ENCODE results near the gene MIS18A.

The MIS18A gene

DNA sequence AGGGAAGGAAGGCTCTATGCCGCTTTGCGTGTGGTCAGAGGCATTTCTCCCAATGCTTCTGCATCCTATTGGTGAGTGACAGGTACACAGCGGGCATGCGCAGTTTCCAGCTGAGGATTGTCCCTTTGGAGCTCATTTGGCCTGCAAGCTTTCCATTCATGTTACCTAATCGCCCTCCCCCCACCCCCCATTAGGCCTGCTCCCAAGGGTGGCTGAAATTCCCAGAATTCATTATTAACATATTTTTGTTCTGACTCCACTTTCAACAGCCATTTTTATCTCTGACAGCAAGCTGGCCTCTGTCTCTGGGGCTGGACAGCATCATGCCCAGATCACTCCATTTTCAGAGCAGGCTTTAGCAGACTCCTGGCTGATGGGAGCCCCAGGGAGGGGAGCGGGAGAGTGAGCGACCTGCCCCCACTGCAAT, 25.6 kb downstream of the MIS18A start:
- H3K36me3 ChIP-seq (ENCODE audit: insufficient read depth, low read length): no peaks in the 10 kb centered on the region
- H3K4me1 ChIP-seq (ENCODE audit: insufficient read depth, low read length): peaks cover 11% of the 10 kb centered on the region; the same call in 1 of the 2 replicates
- no peaks in the 10 kb centered on the region for H3K9me3 ChIP-seq (ENCODE audit: control insufficient read depth, insufficient read depth, low read length)
- no peak overlapping the region for H3K9ac ChIP-seq (ENCODE audit: low read depth, low read length)

DNA sequence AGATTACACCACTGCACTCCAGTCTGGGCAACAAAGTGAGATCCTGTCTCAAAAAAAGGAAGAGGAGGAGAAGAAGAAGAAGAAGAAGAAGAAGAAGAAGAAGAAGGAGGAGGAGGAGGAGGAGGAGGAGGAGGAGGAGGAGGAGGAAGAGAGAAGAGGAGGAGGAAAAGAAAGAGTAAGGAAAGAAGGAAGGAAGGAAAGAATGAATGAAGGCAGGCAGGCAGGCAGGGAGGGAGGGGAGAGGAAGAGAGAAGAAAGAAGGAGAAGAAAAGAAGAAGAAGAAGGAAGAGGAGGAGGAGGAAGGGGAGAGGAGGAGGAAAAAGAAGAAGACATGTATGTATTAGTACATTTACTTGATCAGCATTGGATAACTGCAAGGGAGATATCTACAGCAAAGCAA, 26.7 kb downstream of the MIS18A start:
- H3K9me3 ChIP-seq (ENCODE audit: control insufficient read depth, insufficient read depth, low read length): no peaks in the 10 kb centered on the region
- H3K9ac ChIP-seq (ENCODE audit: low read depth, low read length): no peak overlapping the region
- H3K36me3 ChIP-seq (ENCODE audit: insufficient read depth, low read length): no peaks in the 10 kb centered on the region
- peaks cover 6% of the 10 kb centered on the region; the same call in 1 of the 2 replicates for H3K4me1 ChIP-seq (ENCODE audit: insufficient read depth, low read length)

DNA sequence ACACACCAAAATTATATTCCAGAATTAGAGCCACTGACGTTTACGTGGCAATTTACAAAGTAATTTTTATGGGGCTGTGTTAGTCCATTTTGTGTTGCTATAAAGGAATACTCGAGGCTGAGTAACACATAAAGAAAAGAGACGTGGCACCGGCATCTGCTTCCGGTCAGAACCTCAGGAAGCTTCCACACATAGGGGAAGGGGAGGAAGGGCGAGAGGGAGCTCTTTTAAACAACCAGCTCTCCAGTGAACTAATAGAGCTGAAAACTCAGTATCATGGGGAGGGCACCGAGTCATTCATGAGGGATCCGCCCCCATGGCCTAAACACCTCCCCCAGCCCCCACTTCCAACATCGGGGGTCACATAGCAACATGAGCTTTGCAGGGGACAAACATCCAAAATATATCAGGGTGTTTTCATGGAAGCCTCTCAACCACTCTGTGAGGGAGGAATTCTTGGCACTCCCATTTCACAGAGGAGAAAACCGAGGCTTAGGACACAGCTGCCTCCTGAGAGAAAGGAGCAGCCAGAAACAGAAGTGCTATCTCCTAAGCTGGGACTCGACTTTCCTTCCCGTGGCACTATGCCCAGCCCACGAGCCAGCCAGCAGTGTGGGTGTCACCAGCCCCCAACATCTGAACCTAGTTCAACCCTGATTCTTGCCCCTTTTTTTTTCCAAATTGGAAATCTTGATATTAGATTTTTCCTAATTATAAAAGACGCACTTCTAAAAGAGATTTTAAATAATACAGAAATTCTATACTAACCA, 29.2 kb downstream of the MIS18A start:
- H3K4me1 ChIP-seq (ENCODE audit: insufficient read depth, low read length): 0 out of 2 replicates have a peak, but pooled peaks cover 6% of the 10 kb centered on the region
- H3K9me3 ChIP-seq (ENCODE audit: control insufficient read depth, insufficient read depth, low read length): no peaks in the 10 kb centered on the region
- H3K36me3 ChIP-seq (ENCODE audit: insufficient read depth, low read length): no peaks in the 10 kb centered on the region
- no peak overlapping the region for H3K9ac ChIP-seq (ENCODE audit: low read depth, low read length)

DNA sequence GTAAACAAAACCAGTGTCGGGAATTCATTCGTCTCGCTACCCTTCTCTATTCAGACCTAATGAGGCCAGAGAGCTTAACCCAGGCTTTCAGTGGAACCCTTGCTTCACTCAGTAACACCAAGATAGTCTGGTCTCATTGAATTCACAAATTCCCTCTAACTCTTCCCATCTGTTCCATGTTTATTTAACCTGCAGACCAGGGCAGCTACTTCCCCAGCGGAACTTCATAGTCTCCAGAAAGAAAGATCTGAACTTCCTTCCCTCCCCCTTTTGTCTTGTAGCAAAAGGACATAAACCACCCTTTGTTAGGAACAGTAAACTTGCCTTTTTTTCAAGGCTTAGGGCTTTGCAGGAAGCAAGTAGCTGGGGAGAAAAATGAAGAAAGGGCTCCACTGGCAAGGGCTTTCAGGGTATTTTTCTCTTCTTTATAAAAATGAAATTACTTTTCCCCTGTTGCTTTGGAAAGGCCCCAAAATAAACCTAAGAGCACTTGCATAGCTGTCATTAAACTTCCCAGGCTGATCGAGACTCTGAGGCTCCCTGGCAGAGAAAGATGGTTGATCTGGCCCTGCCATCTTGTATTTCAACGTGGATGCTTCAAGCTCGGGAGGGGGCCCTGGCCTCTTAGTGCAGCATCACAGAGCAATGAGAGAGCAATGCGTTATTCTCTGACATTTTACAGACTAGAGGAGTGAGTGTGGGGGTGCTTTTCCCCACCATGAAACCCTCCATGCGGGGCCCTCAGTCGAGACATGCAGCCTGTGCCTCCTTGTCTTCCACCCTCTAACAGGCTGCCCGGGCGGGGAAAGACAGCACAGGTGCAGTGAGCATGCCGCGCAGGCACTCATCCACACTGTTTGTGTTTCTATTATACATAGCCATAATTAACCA, 30.0 kb downstream of the MIS18A start:
- Histone ChIP-seq H3K4me1 (ENCODE audit: insufficient read depth, low read length) (0 out of 2 replicates have a peak, but pooled peaks cover 6% of the 10 kb centered on the region), H3K9ac (ENCODE audit: low read depth, low read length) (no peak overlapping the region), H3K36me3 (ENCODE audit: insufficient read depth, low read length) (no peaks in the 10 kb centered on the region), H3K9me3 (ENCODE audit: control insufficient read depth, insufficient read depth, low read length) (no peaks in the 10 kb centered on the region)

DNA sequence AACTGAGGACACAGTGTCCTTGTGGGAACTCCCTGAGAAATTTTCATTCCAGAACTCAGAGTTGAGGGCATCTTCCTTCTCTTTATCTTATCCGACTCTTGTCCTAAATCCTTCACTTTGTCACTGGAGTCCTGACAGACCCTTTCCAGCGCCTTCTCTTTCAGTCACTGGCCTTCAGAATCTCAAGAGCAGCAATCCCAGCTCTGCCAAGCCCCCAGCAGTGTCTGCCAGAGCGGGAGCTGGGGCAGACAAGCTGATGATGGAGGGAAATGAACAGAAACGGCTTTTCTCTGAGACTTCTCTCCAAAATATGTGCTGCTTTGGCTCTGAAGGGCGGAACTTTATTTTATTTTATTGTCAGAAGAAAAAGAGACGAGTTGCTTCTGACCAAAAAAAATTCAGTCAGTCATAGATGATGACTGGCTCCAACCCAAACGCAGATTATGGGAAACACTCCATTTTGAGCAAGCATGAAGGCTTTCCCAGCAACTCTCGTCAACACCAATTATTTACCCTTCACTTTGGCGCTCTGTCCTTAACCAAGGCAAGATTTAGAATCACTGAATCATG, 32.2 kb downstream of the MIS18A start:
- Histone ChIP-seq H3K9me3 (ENCODE audit: control insufficient read depth, insufficient read depth, low read length) (no peaks in the 10 kb centered on the region), H3K36me3 (ENCODE audit: insufficient read depth, low read length) (no peaks in the 10 kb centered on the region)

DNA sequence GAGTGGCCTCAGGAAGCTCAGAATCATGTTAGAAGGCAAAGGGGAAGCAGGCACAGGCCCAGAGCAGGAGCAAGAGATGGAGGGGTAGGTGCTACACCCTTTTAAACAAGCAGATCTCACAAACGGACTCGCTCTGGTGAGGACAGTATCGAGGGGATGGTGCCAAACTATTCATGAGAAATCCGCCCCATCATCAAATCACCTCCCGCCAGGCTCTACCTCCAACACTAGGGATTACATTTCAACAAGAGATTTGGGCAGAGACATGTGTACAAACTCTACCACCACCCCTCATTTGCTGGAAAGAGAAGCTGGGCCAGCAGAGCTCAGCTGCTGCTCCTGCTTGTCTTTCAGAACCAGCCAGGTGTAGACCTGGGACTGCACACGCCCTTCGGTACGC, 32.9 kb downstream of the MIS18A start:
- Histone ChIP-seq H3K4me1 (ENCODE audit: insufficient read depth, low read length) (0 out of 2 replicates have a peak, but pooled peaks cover 6% of the 10 kb centered on the region), H3K9ac (ENCODE audit: low read depth, low read length) (no peak overlapping the region), H3K36me3 (ENCODE audit: insufficient read depth, low read length) (no peaks in the 10 kb centered on the region), H3K9me3 (ENCODE audit: control insufficient read depth, insufficient read depth, low read length) (no peaks in the 10 kb centered on the region)

More for the DNA sequence above, 32.2 kb downstream of the MIS18A start:
- Histone ChIP-seq H3K4me1 (ENCODE audit: insufficient read depth, low read length) (0 out of 2 replicates have a peak, but pooled peaks cover 6% of the 10 kb centered on the region), H3K9ac (ENCODE audit: low read depth, low read length) (no peak overlapping the region)

DNA sequence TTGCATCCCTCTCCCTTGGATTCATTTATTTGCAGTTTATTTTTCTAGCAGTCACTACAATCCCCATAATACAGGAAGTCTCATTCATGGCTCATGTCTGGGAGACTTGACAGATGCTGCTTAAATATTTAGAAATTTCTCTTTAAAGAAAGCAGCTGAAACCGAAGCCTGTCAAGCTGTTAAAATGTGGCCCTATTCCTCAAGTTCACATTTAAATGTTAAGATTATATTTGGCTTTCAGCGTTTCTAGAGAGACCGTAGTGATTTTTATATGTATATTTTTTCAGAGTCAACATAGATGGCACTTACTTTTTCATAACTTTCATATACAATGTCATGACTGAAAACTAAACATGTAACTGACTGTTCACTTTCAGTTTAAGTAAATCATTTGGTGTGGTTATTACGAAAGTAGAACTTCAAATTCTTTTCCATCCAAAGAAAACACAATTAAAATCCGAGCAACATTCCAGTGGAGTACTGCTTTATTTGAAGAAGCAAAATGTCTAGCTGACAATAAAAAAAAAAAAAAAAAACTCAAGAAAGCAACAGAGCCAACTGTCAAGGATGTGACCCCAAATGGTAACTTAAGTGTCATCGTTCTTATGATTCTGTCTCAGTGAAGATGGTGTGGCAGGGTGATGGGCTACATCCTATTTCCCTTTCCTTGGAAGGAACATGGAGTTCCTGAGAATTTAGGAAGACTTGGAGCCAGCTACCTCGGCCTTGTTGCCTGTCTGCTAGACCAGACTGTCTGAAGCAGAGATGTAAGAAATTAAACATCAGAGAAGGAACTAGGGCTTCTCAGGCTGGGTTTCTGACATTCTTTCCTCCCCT, 37.8 kb downstream of the MIS18A start:
- Histone ChIP-seq H3K36me3 (ENCODE audit: insufficient read depth, low read length) (no peaks in the 10 kb centered on the region), H3K9me3 (ENCODE audit: control insufficient read depth, insufficient read depth, low read length) (peaks cover 6% of the 10 kb centered on the region; the same call in 1 of the 2 replicates), H3K4me1 (ENCODE audit: insufficient read depth, low read length) (no peaks in the 10 kb centered on the region), H3K9ac (ENCODE audit: low read depth, low read length) (no peak overlapping the region)

DNA sequence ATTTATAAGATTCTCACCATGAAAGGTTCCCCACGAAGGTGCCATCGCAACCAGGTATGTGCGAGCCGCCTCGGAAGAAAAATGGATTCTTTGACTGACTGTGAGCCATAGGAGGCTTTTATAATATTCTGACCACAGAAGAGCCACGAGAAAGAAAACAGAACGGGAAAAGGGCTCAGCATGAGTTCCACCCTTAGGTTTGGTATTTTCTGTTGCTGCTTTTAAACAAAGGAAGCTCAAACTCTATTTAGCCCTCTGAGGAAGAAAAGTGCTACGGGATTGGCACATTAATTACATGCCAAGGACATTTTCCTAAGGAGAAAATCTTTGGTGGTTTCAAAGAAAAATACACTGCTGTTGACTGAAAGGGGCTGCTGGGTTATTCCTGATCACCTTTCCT, 39.3 kb downstream of the MIS18A start:
- no peak overlapping the region for H3K9ac ChIP-seq (ENCODE audit: low read depth, low read length)
- no peaks in the 10 kb centered on the region for H3K36me3 ChIP-seq (ENCODE audit: insufficient read depth, low read length)
- no peaks in the 10 kb centered on the region for H3K4me1 ChIP-seq (ENCODE audit: insufficient read depth, low read length)
- H3K9me3 ChIP-seq (ENCODE audit: control insufficient read depth, insufficient read depth, low read length): peaks cover 6% of the 10 kb centered on the region; the same call in 1 of the 2 replicates

DNA sequence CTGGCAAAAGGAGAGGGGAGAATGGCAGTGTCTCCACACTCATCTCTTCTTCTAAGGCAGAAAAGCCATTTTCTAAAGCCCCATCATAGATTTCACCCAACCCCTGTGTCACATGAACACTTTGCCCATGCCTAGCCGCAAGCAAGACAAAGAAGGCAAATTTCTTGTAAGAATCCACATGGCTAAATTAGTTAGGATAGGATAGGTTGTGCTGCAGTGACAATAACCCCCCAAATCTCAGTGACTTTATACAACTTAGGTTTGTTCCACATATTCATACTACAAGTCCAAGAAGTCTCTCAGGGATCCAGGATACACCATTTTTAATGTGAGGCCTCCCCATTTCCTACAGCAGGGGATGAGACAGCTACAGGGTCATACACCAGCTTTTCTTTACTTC, 40.8 kb downstream of the MIS18A start:
- Histone ChIP-seq H3K9me3 (ENCODE audit: control insufficient read depth, insufficient read depth, low read length) (peaks cover 6% of the 10 kb centered on the region; the same call in 1 of the 2 replicates), H3K4me1 (ENCODE audit: insufficient read depth, low read length) (no peaks in the 10 kb centered on the region), H3K9ac (ENCODE audit: low read depth, low read length) (no peak overlapping the region), H3K36me3 (ENCODE audit: insufficient read depth, low read length) (no peaks in the 10 kb centered on the region)

DNA sequence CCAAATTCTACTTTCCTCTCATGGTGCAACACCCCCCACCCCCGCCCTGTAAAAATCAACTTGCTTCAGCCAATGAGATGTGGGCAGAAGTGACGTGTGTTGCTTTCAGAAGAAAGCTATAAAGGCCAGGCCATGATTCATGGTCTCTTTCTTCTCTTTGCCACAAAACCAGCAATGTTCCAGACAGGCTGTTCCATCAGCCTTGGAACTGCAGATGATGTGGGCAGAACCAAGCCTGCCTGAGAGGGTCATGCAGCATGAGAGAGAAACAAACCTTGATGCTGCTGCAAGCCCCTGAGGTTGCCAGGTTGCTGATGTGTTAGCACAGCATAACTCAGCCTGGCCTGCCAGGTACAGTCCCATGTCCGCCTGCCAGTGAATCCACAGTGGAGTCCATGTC, 41.8 kb downstream of the MIS18A start:
- H3K36me3 ChIP-seq (ENCODE audit: insufficient read depth, low read length): no peaks in the 10 kb centered on the region
- H3K9ac ChIP-seq (ENCODE audit: low read depth, low read length): no peak overlapping the region
- H3K4me1 ChIP-seq (ENCODE audit: insufficient read depth, low read length): no peaks in the 10 kb centered on the region
- H3K9me3 ChIP-seq (ENCODE audit: control insufficient read depth, insufficient read depth, low read length): peaks cover 6% of the 10 kb centered on the region; the same call in 1 of the 2 replicates

DNA sequence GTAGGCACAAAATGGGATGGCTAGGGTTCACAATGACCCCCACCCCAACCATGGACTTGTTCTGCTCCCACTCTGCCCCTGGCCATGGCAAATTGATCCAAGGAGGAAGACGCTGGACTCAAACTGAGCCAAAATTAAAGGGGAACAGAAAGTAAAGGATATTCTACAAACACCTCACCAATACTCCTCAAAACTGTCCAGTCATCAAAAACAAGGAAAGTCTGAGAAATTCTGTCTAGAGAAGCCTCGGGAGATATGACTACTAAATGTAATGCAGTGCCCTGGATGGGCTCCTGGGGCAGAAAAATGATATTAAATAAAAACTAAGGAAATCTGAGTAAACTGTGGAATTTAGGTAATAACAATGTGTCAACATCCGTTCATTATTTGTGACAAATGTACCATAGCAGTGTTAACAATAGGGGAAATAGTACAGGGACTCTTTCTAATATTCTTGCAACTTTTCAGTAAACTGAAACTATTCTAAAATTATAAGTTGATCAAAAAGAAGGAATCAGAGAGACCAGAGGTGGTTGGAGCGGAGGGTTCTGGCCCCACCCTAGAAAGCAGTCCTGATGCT, 45.0 kb downstream of the MIS18A start:
- H3K9ac ChIP-seq (ENCODE audit: low read depth, low read length): no peak overlapping the region
- H3K36me3 ChIP-seq (ENCODE audit: insufficient read depth, low read length): no peaks in the 10 kb centered on the region
- H3K9me3 ChIP-seq (ENCODE audit: control insufficient read depth, insufficient read depth, low read length): peaks cover 2% of the 10 kb centered on the region; the same call in 1 of the 2 replicates

DNA sequence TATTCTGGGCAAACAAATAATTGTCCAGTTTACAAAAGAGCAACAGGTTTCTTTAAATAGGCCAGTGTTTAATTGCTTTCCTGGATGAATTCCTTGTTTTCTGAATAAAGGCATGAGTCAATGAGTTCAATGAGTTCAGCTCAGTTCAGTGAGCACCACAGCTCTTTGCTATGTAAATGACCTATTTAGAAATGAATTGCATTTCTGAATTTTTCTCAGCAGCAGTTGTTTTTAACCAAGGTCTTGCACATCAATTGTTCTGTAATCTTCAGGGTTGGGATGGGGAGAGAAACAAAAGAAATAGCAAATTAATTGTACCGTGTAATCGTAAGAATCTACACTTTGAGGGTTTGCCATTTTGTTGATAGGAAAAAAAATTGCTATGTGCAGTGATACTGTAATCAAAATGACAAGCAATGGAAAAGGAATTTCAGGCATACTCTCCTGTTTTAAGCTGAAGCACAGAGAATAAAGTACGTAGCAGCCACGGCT, 45.7 kb downstream of the MIS18A start:
- Histone ChIP-seq H3K9me3 (ENCODE audit: control insufficient read depth, insufficient read depth, low read length) (no peaks in the 10 kb centered on the region), H3K4me1 (ENCODE audit: insufficient read depth, low read length) (no peaks in the 10 kb centered on the region; the same call in 1 of the 2 replicates), H3K36me3 (ENCODE audit: insufficient read depth, low read length) (no peaks in the 10 kb centered on the region), H3K9ac (ENCODE audit: low read depth, low read length) (no peak overlapping the region)

More for the DNA sequence above, 45.0 kb downstream of the MIS18A start:
- no peaks in the 10 kb centered on the region; the same call in 1 of the 2 replicates for H3K4me1 ChIP-seq (ENCODE audit: insufficient read depth, low read length)

DNA sequence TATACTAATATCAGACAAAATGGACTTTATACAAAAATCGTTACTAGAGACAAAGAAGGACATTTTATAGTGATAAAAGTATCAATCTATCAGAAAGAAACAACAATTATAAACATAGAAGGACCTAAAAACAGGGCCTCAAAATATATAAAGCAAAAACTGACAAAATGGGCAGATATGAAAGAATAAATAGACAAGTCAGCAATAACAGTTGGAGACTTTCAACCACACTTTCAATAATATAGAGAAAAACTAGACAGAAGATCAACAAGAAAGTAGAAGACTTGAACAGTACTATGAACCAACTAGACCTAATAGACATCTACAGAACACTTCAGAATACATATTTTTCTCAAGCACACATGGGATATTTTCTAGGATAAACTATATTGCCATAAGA, 52.4 kb downstream of the MIS18A start:
- Histone ChIP-seq H3K9me3 (ENCODE audit: control insufficient read depth, insufficient read depth, low read length) (no peaks in the 10 kb centered on the region), H3K9ac (ENCODE audit: low read depth, low read length) (no peak overlapping the region)

More for the DNA sequence above, 52.4 kb downstream of the MIS18A start:
- H3K4me1 ChIP-seq (ENCODE audit: insufficient read depth, low read length): no peaks in the 10 kb centered on the region; the same call in 1 of the 2 replicates
- H3K36me3 ChIP-seq (ENCODE audit: insufficient read depth, low read length): no peaks in the 10 kb centered on the region
